MM.1S (cell line): Measurements from ENCODE around the gene ZNRF1.

Source experiments
- CTCF ChIP-seq: fragments of 300-600 bp; sonication (generic); IDR thresholded peaks from 2 replicates; pipeline ENCODE4 v1.5.1; 2016; ENCODE audit warnings: antibody characterized with exemption, low read length, mixed read lengths
- EZH2 ChIP-seq: fragments of 300-600 bp; sonication (generic); optimal IDR thresholded peaks from 2 replicates; pipeline ENCODE3; 2017; ENCODE audit warnings: low read depth, mild to moderate bottlenecking, antibody characterized with exemption, low read length, mixed read lengths
- EZH2phosphoT487 ChIP-seq: fragments of 300-600 bp; sonication (generic); IDR thresholded peaks from 2 replicates; pipeline ENCODE4 v1.6.1; 2018; ENCODE audit warnings: antibody characterized with exemption, low read length

GRCh38 chr16:74951206-74951605, 47.6 kb upstream of the ZNRF1 start:
- TF ChIP-seq CTCF: no peak
- TF ChIP-seq EZH2: no peak
- TF ChIP-seq EZH2phosphoT487: no peak
